Small intestine (tissue), 7 donors: ENCODE measurements around the gene KIF21A. TPM values are rescaled to one million over a fixed set of nuclear protein-coding genes. Genes with fewer than 3 reads are reported as not detected.

Experiments used
- DNase-seq, 2 donors: peaks; one replicate each; pipeline versions ENCODE4 v3.0.0 to v3.0.0-alpha.2; 2013
- FAIRE-seq: peaks from 2 replicates; lab custom pipeline; 2012; peaks lifted over from hg19 to GRCh38; lab: Jason Lieb, UNC
- H3K27ac ChIP-seq, 3 donors: one replicate each; pipeline ENCODE4 v1.5.1; 2013; ENCODE audit warnings: low read length in 2 of 3, mild to moderate bottlenecking in 2 of 3, control low read depth in 1 of 3, inconsistent platforms in 1 of 3, low read depth in 1 of 3, moderate library complexity in 1 of 3
- H3K27me3 ChIP-seq, 3 donors: one replicate each; pipeline ENCODE4 v1.6.1; 2013; ENCODE audit warnings: low read length in 3 of 3, inconsistent platforms in 1 of 3; ENCODE audit not compliant: control insufficient read depth in 3 of 3, insufficient read depth in 3 of 3
- H3K36me3 ChIP-seq, 3 donors: one replicate each; pipeline ENCODE4 v1.6.1; 2013; ENCODE audit warnings: low read length in 3 of 3, inconsistent platforms in 1 of 3, low read depth in 1 of 3, mild to moderate bottlenecking in 1 of 3, moderate library complexity in 1 of 3; ENCODE audit not compliant: control insufficient read depth in 3 of 3, insufficient read depth in 2 of 3
- H3K4me1 ChIP-seq, 3 donors: one replicate each; pipeline ENCODE4 v1.6.1; 2013; ENCODE audit warnings: low read length in 2 of 3, inconsistent platforms in 1 of 3, low read depth in 1 of 3, mild to moderate bottlenecking in 1 of 3, moderate library complexity in 1 of 3; ENCODE audit not compliant: control insufficient read depth in 3 of 3, insufficient read depth in 2 of 3
- H3K4me3 ChIP-seq, 3 donors: one replicate each; pipeline ENCODE4 v1.5.1; 2013; ENCODE audit warnings: low read length in 3 of 3, control low read depth in 1 of 3, inconsistent platforms in 1 of 3, low read depth in 1 of 3, mild to moderate bottlenecking in 1 of 3, moderate library complexity in 1 of 3
- H3K9me3 ChIP-seq, 2 donors: one replicate each; pipeline ENCODE4 v1.6.1; 2013; ENCODE audit warnings: low read depth in 1 of 2, low read length in 1 of 2; ENCODE audit not compliant: control insufficient read depth in 2 of 2, insufficient read depth in 1 of 2
- WGBS, 3 donors: extraction: QIAGEN DNeasy Blood & Tissue Kit; methylation state at CpG; one replicate each; pipeline ENCODE4 v1.1.7; 2013; 5-methylcytosine and 5-hydroxymethylcytosine counted together
- polyA plus RNA-seq, 4 donors: library from polyadenylated mRNA; stranded (reverse) in 3 of 4; unstranded in 1 of 4; fragments of 200-250 nt in 3 of 4; fragments of 120-200 nt in 1 of 4; gene quantifications; one replicate each; pipeline versions ENCODE4 v1.2.1 to v1.2.3, GENCODE V29; 2013
- donor health status: healthy with polysubstance abuse.
- donor health status: control.
- donor health status: control.
- donor health status: Bipolar disorder and iron deficiency.
- donor health status: healthy.

KIF21A gene
- polyA plus RNA-seq, 4 donors, result 15.2 to 21.6 (median 21.3) TPM

DNA sequence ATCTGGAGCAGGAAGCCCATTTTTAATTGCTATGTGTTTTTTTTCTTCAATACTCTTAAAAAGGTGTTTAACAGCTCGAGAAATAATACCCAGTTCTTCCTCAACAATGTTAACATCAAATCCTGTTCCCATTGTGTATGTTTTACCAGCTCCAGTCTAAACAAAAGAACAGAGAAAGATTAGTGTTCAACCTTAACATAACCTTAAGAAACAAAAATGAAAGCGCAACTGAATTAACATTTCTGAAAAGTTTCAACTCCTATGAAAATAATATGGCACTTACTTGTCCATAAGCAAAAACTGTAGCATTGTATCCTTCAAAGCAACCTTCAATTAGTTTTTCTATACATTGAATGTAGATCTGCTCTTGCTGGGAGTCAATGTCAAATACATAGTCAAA is 73.2 kb downstream of the KIF21A start:
- Histone ChIP-seq H3K4me1 (no peaks in the 10 kb centered on the region), H3K36me3 (peaks cover 0 to 4% (median 4%) of the 10 kb centered on the region in 3 donors), H3K4me3 (no peak overlapping the region), H3K27me3 (no peaks in the 10 kb centered on the region), H3K27ac (no peak overlapping the region), H3K9me3 (no peaks in the 10 kb centered on the region)
- no peak for DNase-seq
- WGBS, 3 donors, result 68 to 93% (median 87%) methylated on average over 2 of the region's 2 CpGs
- FAIRE-seq, result no peak

DNA sequence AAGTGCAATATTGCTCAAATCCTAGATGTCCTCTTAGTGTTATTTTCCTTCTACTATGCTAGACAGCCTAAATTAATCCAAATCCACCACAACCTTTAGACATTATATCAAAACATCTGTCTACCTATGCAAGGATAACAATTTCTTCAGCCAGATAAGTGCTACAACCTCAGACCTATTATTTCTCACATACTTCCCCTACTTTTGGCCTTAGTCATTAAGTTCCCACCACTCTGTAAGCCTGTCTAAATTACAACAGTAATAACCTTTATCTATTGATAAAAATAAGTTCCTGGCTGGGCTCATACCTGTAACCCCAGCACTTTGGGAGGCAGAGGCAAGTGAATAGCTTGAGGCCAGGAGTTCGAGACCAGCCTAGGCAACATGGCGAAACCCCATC is 74.0 kb downstream of the KIF21A start:
- 97 to 100% (median 98%) methylated on average over 2 of the region's 2 CpGs for WGBS, 3 donors
- H3K36me3 ChIP-seq, result peaks cover 0 to 4% (median 4%) of the 10 kb centered on the region in 3 donors
- no peaks in the 10 kb centered on the region for H3K4me1 ChIP-seq
- no peaks in the 10 kb centered on the region for H3K27me3 ChIP-seq
- H3K27ac ChIP-seq, result no peak overlapping the region
- FAIRE-seq, result no peak
- no peak for DNase-seq
- H3K4me3 ChIP-seq, result no peak overlapping the region
- H3K9me3 ChIP-seq, result no peaks in the 10 kb centered on the region

DNA sequence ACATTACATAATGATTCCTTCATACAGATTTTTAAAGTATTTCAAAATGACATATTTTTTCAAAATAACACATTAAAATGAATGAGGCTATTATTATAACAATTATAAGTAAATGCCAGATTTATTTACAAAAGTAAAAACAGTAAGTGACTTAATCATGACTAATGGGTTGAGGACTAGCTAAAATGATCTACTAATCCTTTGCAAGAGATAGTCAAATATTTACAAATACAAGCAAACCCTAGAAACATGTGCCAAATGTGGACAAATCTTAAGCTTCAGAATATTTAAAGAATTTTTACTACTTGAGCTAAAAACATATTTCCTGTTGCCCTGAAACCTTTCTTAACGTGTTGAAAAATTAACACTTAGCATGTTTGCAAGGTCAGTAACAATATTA is 74.8 kb downstream of the KIF21A start:
- Histone ChIP-seq H3K27me3 (no peaks in the 10 kb centered on the region), H3K27ac (no peak overlapping the region), H3K4me3 (no peak overlapping the region), H3K4me1 (no peaks in the 10 kb centered on the region), H3K36me3 (peaks cover 0 to 4% (median 4%) of the 10 kb centered on the region in 3 donors), H3K9me3 (no peaks in the 10 kb centered on the region)
- DNase-seq (no peak), FAIRE-seq (peak; percentile 73)
- 46 to 70% (median 53%) methylated on average over 1 of the region's 1 CpG for WGBS, 3 donors

DNA sequence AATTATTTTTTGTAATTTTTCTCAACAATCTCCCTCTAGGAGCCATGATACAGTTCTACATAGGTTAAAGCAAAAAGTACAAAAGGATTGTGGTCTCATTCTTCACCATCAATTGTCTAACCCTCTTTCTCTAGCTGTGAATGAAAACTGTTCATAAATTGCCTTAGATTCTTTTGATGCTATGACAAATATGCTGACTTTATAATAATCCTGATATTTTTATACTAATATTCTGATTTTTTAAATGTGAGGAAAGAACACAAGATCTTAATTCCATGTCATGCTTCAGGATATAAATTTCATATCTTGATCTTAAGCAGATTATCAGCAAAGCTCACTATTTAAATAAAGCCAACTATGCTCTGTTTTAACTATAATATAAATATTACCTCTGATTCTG is 75.4 kb downstream of the KIF21A start:
- no peak for DNase-seq
- H3K36me3 ChIP-seq, result peaks cover 0 to 4% (median 4%) of the 10 kb centered on the region in 3 donors
- no peaks in the 10 kb centered on the region for H3K27me3 ChIP-seq
- FAIRE-seq, result no peak
- no peak overlapping the region for H3K27ac ChIP-seq
- no peaks in the 10 kb centered on the region for H3K9me3 ChIP-seq
- H3K4me3 ChIP-seq, result no peak overlapping the region
- no peaks in the 10 kb centered on the region for H3K4me1 ChIP-seq

DNA sequence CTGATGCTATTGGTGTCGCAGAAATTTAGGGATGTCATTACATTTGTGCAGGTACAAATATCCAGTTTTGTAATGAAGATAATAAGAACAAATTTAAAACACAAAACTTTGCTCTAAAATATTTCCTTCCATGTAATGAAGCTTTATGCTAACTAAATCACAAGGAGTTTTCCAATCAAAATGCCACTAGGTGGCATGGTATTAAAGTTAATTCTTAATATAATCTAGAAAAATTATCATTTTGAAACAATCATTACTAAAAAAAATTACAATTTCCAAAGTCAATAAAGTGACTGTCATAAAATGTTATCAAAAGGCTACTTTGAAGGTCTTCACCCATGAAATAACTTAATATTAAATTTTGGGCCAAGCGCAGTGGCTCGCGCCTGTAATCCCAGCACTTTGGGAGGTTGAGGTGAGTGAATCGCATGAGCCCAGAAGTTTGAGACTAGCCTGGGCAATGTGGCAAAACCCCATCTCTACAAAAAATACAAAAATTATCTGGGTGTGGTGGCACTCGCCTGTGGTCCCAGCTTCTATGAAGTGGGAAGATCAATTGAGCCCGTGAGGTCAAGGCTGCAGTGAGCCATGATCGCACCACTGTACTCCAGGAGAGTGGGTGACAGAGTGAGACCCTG is 77.4 kb downstream of the KIF21A start:
- Histone ChIP-seq H3K36me3 (peaks cover 0 to 6% (median 4%) of the 10 kb centered on the region in 3 donors), H3K4me3 (no peak overlapping the region), H3K9me3 (peaks cover 0 to 4% of the 10 kb centered on the region in 2 donors), H3K27me3 (no peaks in the 10 kb centered on the region), H3K4me1 (no peaks in the 10 kb centered on the region), H3K27ac (no peak overlapping the region)
- DNase-seq, result no peak
- FAIRE-seq, result no peak
- WGBS, 3 donors, result 97 to 99% (median 98%) methylated on average over 8 of the region's 8 CpGs

DNA sequence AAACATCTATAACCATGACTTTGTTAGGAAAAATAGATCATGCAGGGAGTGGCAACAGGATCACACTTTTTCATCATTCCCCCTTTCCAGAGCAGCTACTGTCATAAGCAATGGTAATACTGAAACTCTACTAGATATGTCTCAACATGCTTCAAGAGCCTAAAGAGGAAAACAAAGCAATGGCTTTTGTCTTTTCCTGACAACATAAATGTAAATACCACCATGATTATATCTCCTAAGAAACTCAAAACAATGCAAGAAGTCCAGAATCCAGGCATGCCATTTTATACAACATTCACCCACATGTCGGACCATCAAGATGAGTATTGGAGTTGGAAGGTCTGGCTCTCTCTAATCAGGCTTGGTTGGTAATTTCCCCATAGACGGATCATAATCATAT is 78.7 kb downstream of the KIF21A start:
- Histone ChIP-seq H3K27me3 (no peaks in the 10 kb centered on the region), H3K4me1 (no peaks in the 10 kb centered on the region), H3K36me3 (peaks cover 0 to 6% (median 4%) of the 10 kb centered on the region in 3 donors), H3K4me3 (no peak overlapping the region), H3K27ac (no peak overlapping the region), H3K9me3 (peaks cover 0 to 4% of the 10 kb centered on the region in 2 donors)
- DNase-seq, result no peak
- WGBS, 3 donors, result 90 to 97% (median 91%) methylated on average over 2 of the region's 2 CpGs
- no peak for FAIRE-seq

DNA sequence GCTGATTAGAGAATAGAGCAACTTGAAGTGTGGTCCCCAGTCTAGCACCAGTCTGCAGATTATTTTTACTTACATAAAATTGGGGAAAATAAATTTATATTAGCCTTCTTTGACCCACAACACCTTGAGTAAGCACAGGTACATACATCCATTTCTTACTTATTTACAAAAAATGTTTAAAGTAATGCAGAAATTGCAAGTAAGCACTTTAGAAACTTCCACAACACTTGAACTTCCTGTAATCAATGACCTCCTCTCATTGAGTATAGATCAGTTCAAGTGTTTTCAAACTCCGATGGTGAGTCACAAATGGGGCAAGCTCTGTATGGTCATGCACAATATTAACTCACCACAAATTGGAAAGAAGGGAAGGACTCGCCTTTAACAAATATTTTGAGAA is 83.3 kb downstream of the KIF21A start:
- Histone ChIP-seq H3K36me3 (peaks cover 2 to 3% (median 3%) of the 10 kb centered on the region in 3 donors), H3K27me3 (no peaks in the 10 kb centered on the region), H3K4me3 (no peak overlapping the region), H3K27ac (no peak overlapping the region), H3K9me3 (peaks cover 0 to 4% of the 10 kb centered on the region in 2 donors), H3K4me1 (no peaks in the 10 kb centered on the region)
- WGBS, 3 donors, result 89 to 95% (median 94%) methylated on average over 2 of the region's 2 CpGs
- DNase-seq (no peak), FAIRE-seq (no peak)

DNA sequence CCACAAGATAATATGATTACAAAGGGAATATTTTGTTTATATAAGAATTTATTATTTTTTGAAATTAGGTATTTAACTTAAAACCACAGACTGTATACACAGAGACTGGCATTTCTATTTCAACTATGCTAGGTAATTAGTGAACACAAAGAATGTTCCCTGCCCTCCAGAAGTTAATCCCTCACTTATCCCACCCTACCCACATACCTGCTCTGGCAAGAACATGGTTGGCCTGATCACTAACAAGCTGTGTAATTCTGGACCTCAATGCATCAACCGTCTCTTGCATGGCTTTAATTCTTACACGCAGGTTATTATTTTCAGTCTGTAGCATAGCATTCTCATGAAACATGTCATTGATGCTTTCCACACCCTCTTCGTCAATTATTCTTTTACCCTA is 85.9 kb downstream of the KIF21A start:
- Histone ChIP-seq H3K27me3 (no peaks in the 10 kb centered on the region), H3K9me3 (peaks cover 0 to 4% of the 10 kb centered on the region in 2 donors), H3K4me3 (no peak overlapping the region), H3K27ac (no peak overlapping the region), H3K36me3 (peaks cover 2 to 3% (median 3%) of the 10 kb centered on the region in 3 donors), H3K4me1 (no peaks in the 10 kb centered on the region)
- no peak for FAIRE-seq
- 95 to 99% (median 96%) methylated on average over 3 of the region's 3 CpGs for WGBS, 3 donors
- no peak for DNase-seq

DNA sequence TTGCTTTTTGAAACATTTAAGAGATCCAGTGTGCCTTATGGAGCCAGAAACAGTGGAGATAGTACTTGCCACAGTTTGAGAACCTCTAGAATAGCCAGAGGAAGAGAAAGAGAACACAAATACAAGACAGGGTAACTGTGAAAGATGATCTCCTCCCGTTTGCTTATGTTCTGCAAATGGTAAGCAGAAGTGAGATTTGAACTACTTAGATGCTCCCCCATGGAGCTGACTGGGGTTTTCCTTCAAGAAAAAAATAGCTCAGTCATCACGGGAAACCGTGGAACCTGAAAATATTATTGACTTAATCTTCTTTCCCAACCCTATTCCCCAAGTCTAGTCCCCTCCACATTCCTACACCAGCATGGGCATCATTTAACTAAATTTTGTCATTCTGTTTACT is 87.1 kb downstream of the KIF21A start:
- Histone ChIP-seq H3K4me1 (no peaks in the 10 kb centered on the region), H3K4me3 (no peak overlapping the region), H3K27ac (no peak overlapping the region), H3K9me3 (no peaks in the 10 kb centered on the region), H3K36me3 (peaks cover 0 to 3% (median 3%) of the 10 kb centered on the region in 3 donors), H3K27me3 (no peaks in the 10 kb centered on the region)
- 76 to 99% (median 78%) methylated on average over 3 of the region's 3 CpGs for WGBS, 3 donors
- no peak for DNase-seq
- FAIRE-seq, result no peak
